22Rv1 (cell line): ENCODE data around the gene LITAFD.

Experiments used
- CTCF ChIP-seq: fragments of 450-650 bp; IDR thresholded peaks from 2 replicates; pipeline ENCODE4 v1.5.1; 2017; ENCODE audit warnings: mild to moderate bottlenecking
- ZFX ChIP-seq: fragments of 450-650 bp; IDR thresholded peaks from 2 replicates; pipeline ENCODE4 v1.6.1; 2017; ENCODE audit warnings: antibody characterized with exemption, borderline replicate concordance

- TF ChIP-seq CTCF: no peak
- no peak for TF ChIP-seq ZFX
Measured at GRCh38 chr16:8929086-8929748, 47.1 kb downstream of the LITAFD start.
